Myocyte (in vitro differentiated cells): Measurements from ENCODE around the gene GALNT12. TPM values are rescaled to one million over a fixed set of nuclear protein-coding genes. Genes with fewer than 3 reads are reported as not detected.

Experiments
- DNase-seq: peaks from one replicate; pipeline ENCODE4 v3.0.0-alpha.2; 2012; ENCODE audit warnings: low read depth
- total RNA-seq: library from RNA; depleted of rRNA; stranded (reverse); fragments of >200 nt; gene quantifications from 2 replicates; pipeline ENCODE4 v1.2.3, GENCODE V29; 2014

The GALNT12 gene
- total RNA-seq, 1 donor from 2014 or later: 0.32 TPM

- no peak for DNase-seq
Observed at GRCh38 chr9:98830554-98830953, 23.1 kb downstream of the GALNT12 start.

- DNase-seq: no peak
Observed at GRCh38 chr9:98831696-98832095, 24.2 kb downstream of the GALNT12 start.

GRCh38 chr9:98832768-98833089 is 25.3 kb downstream of the GALNT12 start:
- no peak for DNase-seq

- no peak for DNase-seq
Observed at GRCh38 chr9:98833090-98833956, 25.9 kb downstream of the GALNT12 start.

GRCh38 chr9:98834386-98834785 is 26.9 kb downstream of the GALNT12 start:
- no peak for DNase-seq

- no peak for DNase-seq
Observed at GRCh38 chr9:98836206-98836605, 28.7 kb downstream of the GALNT12 start.

GRCh38 chr9:98837516-98837915 is 30.0 kb downstream of the GALNT12 start:
- no peak for DNase-seq

- no peak for DNase-seq
Observed at GRCh38 chr9:98838155-98838867, 30.8 kb downstream of the GALNT12 start.

- DNase-seq: no peak
Observed at GRCh38 chr9:98838868-98839565, 31.5 kb downstream of the GALNT12 start.

- DNase-seq: no peak
Observed at GRCh38 chr9:98839724-98840123, 32.3 kb downstream of the GALNT12 start.

- no peak for DNase-seq
Observed at GRCh38 chr9:98842510-98842909, 35.0 kb downstream of the GALNT12 start.

GRCh38 chr9:98846081-98846480 is 38.6 kb downstream of the GALNT12 start:
- no peak for DNase-seq

GRCh38 chr9:98846879-98847278 is 39.4 kb downstream of the GALNT12 start:
- no peak for DNase-seq

- peak; percentile 89 for DNase-seq
Observed at GRCh38 chr9:98848450-98849149, 41.1 kb downstream of the GALNT12 start.

- no peak for DNase-seq
Observed at GRCh38 chr9:98849563-98849962, 42.1 kb downstream of the GALNT12 start.

GRCh38 chr9:98850851-98851729 is 43.6 kb downstream of the GALNT12 start:
- DNase-seq: no peak

- DNase-seq: no peak
Observed at GRCh38 chr9:98851730-98852459, 44.4 kb downstream of the GALNT12 start.

GRCh38 chr9:98852460-98852734 is 44.9 kb downstream of the GALNT12 start:
- DNase-seq: no peak

GRCh38 chr9:98852961-98853360 is 45.5 kb downstream of the GALNT12 start:
- no peak for DNase-seq

GRCh38 chr9:98854266-98854665 is 46.8 kb downstream of the GALNT12 start:
- DNase-seq: no peak
